Endometrial microvascular endothelial cells (primary cell): Measurements from ENCODE around the gene TNRC6B. TPM values are rescaled to one million over a fixed set of nuclear protein-coding genes. Genes with fewer than 3 reads are reported as not detected.
"Not testable (repeated sequence)": the region's sequence is repeated elsewhere in the genome, so short reads cannot be mapped to it uniquely, and the experiment has no call there.

Source experiments
- in situ Hi-C: cut with HindIII; loops from 2 replicates; pipeline ENCODE4 v1.10.0; 2017; ENCODE audit warnings: low sequenced_read_pairs, low pct_unique_long_range_greater_than_20kb; ENCODE audit errors: inconsistent ontology term
- total RNA-seq: library from RNA; depleted of rRNA; stranded (reverse); fragments of >200 nt; gene quantifications from one replicate; pipeline ENCODE4 v1.2.3, GENCODE V29; 2015; ENCODE audit errors: inconsistent ontology term

TNRC6B gene
- total RNA-seq, 1 donor from 2014 or later = 31.3 TPM

DNA sequence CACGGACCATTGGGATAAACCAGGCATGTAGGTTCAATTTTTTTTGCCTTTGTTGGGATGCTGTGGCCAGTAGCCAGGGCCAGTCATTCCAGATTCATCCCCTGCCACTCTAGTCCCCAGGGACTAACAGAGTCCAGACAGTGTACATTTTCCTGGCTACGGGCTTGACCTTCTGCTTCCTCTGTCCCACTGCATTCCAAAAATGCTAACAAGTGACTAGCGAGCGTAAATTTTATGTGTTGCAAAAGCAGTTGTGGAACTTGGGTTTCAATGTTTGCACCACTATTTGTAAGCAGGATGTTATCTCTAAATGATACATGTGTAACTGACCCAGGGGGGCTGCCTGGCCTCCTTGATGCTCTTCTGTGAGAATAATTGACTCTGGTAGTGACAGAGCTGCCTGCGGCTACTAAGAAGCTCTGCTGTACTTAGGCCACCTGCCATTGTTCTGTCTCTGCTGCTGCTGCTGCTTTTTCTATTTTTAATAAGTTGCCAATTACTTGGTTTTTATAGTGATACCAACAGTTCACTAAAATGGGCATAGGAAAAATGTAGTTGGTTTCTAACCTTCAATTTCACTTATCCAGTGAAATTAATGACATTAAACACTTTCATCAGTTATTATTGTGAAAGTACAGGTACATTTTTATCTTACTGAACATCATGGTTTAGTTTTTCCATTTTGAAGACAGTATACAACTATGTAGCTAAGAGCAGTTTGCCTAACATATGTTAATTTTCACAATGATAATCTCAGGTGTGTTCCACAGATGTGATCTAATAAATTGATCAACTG is 26.8 kb downstream of the TNRC6B start:
- in situ Hi-C loops = no loop called here

DNA sequence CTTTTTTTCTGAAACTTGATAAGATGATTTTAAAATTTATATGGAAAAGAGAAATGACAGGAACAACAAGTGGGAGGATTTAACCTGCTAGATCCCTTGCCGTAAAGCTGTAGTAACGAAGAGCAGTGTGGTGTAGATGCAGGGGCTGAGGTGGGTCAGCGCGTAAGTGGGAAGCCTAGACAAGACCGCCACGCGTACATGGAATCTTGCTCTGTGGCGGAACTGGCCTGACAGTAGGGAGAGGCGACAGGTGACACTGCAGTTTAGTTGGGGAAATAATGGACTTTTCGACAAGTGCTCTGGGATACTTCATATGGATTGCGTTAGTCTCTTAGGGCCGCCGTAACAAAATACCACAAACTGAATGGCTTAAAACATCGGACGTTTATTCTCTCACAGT is 28.8 kb downstream of the TNRC6B start:
- in situ Hi-C loops = no loop called here

DNA sequence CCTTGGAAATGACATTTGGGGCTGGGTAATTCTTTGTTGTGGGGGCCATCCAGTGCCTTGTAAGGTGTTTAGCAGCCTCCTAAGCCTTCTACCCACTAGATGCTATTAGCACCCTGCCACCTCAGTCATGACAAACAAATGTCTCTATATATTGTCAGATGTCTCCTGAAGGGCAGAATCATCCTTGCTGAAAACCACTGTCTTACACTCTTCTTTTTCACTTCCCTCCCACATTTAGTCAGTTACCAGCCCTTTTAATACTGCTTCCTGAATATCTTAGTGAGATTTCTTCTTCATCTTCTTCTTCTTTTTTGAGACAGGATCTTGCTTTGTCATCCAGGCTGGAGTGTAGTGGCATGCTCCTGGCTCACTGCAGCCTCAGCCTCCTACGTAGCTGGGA is 33.1 kb downstream of the TNRC6B start:
- in situ Hi-C loops = no loop called here

DNA sequence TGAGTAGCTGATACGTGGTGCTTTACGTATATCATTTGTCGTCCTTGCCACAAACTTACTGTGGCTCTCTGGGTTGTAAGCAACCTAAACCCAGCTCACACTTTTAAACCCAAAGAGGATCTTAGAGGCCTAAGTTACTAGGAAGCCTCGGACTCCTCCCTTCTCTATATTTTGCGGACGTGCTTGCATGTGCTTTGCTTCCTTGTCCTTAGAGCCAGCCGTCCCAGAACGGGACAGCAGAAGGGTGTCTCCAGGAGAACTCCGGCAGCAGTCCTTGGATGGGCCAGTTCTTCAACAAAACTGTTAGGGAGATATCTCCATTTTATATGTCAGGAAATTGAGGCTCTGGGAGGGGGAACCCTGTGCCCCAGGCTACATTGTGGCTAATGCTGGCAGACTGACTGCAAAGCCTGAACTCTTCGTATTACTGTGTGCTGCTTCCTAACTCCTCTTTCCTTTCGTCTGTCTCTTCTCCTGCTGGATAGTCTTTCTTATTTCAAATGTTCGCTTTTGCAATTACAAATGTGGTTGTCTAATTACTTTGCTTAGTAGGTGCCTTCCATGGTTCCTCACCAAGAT is 33.8 kb downstream of the TNRC6B start:
- in situ Hi-C loops = no loop called here

DNA sequence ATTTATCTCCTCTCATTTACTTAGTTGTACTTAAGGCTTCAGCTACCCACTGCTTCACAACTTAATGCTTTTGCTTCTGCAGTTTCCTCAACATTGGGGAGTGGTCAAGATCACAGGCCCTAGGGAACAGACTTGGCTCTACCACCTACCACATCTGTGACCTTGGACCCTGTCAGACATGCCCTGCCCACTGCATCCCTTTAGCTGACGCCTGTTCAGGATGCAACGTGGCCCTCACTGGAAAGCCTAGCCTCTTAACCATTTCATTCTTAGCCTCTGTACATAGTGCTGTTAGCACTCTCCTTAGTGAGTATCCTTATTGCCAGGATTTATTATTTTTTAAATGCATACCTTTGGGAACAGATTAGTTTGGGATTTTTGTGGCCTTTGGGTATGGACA is 34.4 kb downstream of the TNRC6B start:
- in situ Hi-C loops = no loop called here

DNA sequence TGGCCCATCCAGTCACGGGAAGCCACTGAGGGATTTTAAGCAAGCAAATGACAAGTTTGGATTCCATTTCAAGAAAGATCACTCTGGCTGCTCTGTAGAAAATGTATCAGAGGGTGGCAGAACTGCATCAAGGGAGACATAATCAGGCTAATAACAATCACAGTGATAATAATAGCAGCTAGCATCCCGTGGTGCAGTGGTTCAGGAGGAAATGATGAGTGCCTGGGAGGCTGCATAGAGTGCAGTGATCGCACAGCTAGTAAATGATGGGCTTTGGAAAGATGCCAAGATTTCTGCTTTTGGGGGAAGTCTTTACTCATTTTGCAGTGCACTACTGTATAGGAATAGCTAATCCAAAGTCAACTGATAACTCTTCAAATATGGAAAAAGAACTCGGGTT is 35.8 kb downstream of the TNRC6B start:
- in situ Hi-C loops = no loop called here

- in situ Hi-C loops = no loop called here
Observed at GRCh38 chr22:40215266-40215665, 37.5 kb downstream of the TNRC6B start.

- in situ Hi-C loops = no loop called here
Observed at GRCh38 chr22:40216041-40216756, 38.5 kb downstream of the TNRC6B start.

GRCh38 chr22:40218152-40218551 is 40.4 kb downstream of the TNRC6B start:
- in situ Hi-C loops = no loop called here

GRCh38 chr22:40218723-40219294 is 41.1 kb downstream of the TNRC6B start:
- in situ Hi-C loops = no loop called here

GRCh38 chr22:40220316-40221054 is 42.8 kb downstream of the TNRC6B start:
- in situ Hi-C loops = no loop called here

DNA sequence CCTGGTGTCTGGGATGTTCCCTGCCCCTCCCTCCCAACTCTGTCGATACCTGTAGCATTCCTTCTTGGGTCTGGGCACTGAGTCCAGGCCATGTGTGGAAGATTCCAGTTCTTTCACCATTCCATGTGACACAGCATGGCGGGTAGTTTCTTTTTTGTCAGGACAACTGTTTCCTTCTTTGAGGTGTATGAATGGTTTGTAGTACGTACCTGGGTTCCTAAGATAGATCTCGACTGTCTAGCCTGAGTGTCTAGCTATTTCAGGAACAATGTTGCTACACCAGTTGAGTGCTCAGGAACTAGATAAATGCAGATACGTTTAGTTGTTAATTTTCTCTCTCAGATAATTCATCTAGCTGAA is 43.3 kb downstream of the TNRC6B start:
- in situ Hi-C loops = no loop called here

DNA sequence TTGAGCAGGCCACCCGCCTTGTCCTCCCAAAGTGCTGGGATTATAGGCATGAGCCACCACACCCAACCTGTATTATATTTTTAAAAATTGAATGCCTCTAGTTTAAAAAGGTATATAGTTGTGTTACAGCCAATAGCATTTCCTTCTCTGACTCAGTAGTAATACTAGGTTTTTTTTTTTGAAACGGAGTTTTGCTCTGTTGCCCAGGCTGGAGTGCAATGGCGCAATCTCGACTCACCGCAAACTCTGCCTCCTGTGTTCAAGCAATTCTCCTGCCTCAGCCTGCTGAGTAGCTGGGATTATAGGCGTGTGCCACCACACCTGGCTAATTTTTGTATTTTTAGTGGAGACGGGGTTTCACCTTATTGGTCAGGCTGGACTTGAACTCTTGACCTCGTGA is 45.3 kb downstream of the TNRC6B start:
- in situ Hi-C loops = not testable (repeated sequence)

- in situ Hi-C loops = no loop called here
Observed at GRCh38 chr22:40224702-40225101, 47.0 kb downstream of the TNRC6B start.

DNA sequence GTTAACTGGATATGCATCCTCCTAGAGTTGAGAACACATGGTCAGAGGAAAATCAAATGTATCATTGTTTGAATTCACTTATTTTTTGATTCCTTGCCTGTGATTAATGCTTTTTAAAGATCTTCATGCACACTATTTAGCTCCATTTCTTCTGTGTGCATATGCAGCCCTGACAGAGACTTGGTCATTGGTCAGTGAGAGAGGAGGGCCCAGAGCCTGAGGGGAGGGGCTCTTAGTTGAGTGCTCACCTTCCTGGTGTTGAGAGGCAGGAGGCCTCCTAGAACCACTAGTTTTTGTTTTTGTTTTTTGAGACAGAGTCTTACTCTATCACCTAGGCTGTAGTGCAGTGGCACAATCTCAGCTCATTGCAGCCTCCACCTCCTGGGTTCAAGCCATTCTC is 48.9 kb downstream of the TNRC6B start:
- in situ Hi-C loops = no loop called here

DNA sequence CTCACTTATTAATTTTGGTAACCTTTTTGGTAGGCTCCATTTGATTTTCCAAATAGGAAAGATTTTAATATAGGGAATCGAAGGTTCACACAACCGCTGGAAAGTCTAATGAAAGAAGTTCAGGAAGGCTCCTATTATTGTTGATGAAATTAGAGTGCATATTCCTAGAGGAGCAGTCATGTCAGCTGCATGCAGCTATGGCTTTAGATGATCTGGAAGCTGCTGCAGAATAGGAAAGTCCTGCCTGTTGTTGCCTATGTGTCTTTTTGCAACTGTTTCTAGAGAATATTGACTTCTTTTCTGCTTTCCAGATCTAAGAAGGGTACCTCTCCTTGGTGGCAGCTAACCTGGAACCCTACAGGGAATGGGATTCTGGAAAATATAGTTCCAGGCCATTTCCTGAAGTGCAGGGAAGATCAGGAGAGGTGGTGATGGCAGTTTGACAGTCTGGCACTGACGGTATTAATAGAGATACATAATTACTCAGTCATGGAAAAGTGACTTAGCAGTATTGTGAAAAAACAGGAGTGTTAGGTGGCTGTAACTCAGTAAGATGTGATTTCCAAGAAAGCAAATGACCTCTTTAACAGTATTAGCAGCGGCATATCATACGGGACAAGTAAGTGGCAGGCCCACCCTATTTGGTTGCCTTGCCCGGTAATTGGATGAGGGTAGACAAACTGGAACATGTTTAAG is 54.0 kb downstream of the TNRC6B start:
- in situ Hi-C loops = no loop called here

GRCh38 chr22:40232624-40233023 is 54.9 kb downstream of the TNRC6B start:
- in situ Hi-C loops = no loop called here

DNA sequence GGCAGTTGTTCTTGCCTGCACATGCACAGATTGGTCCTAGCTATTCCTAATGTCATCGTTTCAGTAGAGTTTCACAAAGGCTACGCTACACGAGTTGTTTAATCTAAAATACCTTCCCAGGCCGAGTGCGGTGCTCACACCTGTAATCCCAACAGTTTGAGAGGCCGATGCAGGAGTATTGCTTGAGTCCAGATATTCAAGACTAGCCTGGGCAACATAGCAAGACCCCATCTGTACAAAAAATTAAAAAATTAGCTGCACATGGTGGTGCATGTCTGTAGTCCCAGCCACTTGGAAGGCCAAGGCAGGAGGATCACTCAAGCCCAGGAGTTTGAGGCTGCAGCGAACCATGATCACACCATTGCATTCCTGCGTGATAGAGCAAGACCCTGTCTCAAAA is 56.2 kb downstream of the TNRC6B start:
- in situ Hi-C loops = no loop called here

- in situ Hi-C loops = no loop called here
Observed at GRCh38 chr22:40234658-40235057, 56.9 kb downstream of the TNRC6B start.
